ENCODE data around the gene CHDH.

DNA sequence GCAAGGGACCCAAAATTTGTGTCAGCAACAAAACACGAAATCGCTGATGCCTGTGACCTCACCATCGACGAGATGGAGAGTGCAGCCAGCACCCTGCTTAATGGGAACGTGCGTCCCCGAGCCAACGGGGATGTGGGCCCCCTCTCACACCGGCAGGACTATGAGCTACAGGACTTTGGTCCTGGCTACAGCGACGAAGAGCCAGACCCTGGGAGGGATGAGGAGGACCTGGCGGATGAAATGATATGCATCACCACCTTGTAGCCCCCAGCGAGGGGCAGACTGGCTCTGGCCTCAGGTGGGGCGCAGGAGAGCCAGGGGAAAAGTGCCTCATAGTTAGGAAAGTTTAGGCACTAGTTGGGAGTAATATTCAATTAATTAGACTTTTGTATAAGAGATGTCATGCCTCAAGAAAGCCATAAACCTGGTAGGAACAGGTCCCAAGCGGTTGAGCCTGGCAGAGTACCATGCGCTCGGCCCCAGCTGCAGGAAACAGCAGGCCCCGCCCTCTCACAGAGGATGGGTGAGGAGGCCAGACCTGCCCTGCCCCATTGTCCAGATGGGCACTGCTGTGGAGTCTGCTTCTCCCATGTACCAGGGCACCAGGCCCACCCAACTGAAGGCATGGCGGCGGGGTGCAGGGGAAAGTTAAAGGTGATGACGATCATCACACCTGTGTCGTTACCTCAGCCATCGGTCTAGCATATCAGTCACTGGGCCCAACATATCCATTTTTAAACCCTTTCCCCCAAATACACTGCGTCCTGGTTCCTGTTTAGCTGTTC lies 34.9 kb downstream of the CHDH start:
- TF ChIP-seq, protein P1, sequence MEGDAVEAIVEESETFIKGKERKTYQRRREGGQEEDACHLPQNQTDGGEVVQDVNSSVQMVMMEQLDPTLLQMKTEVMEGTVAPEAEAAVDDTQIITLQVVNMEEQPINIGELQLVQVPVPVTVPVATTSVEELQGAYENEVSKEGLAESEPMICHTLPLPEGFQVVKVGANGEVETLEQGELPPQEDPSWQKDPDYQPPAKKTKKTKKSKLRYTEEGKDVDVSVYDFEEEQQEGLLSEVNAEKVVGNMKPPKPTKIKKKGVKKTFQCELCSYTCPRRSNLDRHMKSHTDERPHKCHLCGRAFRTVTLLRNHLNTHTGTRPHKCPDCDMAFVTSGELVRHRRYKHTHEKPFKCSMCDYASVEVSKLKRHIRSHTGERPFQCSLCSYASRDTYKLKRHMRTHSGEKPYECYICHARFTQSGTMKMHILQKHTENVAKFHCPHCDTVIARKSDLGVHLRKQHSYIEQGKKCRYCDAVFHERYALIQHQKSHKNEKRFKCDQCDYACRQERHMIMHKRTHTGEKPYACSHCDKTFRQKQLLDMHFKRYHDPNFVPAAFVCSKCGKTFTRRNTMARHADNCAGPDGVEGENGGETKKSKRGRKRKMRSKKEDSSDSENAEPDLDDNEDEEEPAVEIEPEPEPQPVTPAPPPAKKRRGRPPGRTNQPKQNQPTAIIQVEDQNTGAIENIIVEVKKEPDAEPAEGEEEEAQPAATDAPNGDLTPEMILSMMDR (IDR thresholded peaks at IDR 0.05), result no peak
- TF ChIP-seq POLR2A (IDR thresholded peaks at IDR 0.05), result no peak

All from heart left ventricle (tissue), 13 donors.